Kidney epithelial cell (primary cell): ENCODE measurements around the gene RNU7-1. TPM values are rescaled to one million over a fixed set of nuclear protein-coding genes. Genes with fewer than 3 reads are reported as not detected.
A peak's percentile ranks its signal among the peaks of the same experiment; 100 is the strongest.

Experiments
- DNase-seq: peaks from one replicate; pipeline ENCODE4 v3.0.0-alpha.2; 2010; ENCODE audit warnings: low read depth
- H3K27me3 ChIP-seq: 2 replicates; pipeline ENCODE4 v1.6.0; 2011; ENCODE audit warnings: low read length; ENCODE audit not compliant: control insufficient read depth, insufficient read depth
- H3K36me3 ChIP-seq: 2 replicates; pipeline ENCODE4 v1.5.1; 2011; ENCODE audit warnings: low read length; ENCODE audit not compliant: control insufficient read depth, insufficient read depth
- H3K4me3 ChIP-seq: 2 replicates; pipeline ENCODE4 v1.5.1; 2011; ENCODE audit warnings: low read depth, mild to moderate bottlenecking, control low read depth, low read length
- total RNA-seq: library from RNA; depleted of rRNA; stranded (reverse); fragments of >200 nt; gene quantifications from 2 replicates; pipeline ENCODE4 v1.2.3, GENCODE V29; 2015
- TF ChIP-seq, protein P1 (sequence below): IDR thresholded peaks from 2 replicates; pipeline ENCODE4 v1.5.1; 2011; ENCODE audit warnings: mild to moderate bottlenecking, moderate library complexity, low read length, control low read depth, inconsistent platforms; ENCODE audit not compliant: insufficient read depth, poor library complexity, severe bottlenecking

Gene RNU7-1
- not detected in 2 replicates for total RNA-seq

DNA sequence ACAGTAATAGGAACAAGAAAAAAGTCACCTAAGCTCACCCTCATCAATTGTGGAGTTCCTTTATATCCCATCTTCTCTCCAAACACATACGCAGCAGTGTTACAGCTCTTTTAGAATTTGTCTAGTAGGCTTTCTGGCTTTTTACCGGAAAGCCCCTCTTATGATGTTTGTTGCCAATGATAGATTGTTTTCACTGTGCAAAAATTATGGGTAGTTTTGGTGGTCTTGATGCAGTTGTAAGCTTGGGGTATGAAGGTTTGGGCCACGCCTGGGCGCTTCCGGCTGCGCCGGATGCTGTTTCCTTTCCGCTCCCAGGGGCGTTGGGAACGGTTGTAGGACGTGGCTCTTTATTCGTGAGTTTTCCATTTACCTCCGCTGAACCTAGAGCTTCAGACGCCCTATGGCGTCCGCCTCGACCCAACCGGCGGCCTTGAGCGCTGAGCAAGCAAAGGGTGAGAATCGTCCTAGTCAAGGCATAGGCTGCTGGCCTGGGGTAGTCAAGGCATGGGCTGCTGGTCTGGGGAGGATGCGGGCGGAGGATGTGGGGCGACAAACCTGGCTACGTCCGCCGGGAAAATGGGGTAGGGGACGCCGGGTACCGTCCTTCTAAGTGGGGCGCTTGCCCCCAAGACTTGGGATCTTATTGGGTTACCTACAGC is at the start of gene RNU7-1, which contains the start of gene C12orf57:
Gene RNU7-1 (plus strand): TSS at position 95 of the 659 bp plus-strand sequence.
Gene C12orf57 (plus strand): TSS at position 301 of the 659 bp plus-strand sequence. CDS start 100 bp downstream, at position 401.
- peak; percentile 81 for DNase-seq
- Histone ChIP-seq H3K4me3 (peak within 1 kb of the TSS; percentile 65), H3K27me3 (no peaks in the 10 kb centered on the region), H3K36me3 (peaks cover 3% of the 10 kb centered on the region)
- TF ChIP-seq, protein P1, sequence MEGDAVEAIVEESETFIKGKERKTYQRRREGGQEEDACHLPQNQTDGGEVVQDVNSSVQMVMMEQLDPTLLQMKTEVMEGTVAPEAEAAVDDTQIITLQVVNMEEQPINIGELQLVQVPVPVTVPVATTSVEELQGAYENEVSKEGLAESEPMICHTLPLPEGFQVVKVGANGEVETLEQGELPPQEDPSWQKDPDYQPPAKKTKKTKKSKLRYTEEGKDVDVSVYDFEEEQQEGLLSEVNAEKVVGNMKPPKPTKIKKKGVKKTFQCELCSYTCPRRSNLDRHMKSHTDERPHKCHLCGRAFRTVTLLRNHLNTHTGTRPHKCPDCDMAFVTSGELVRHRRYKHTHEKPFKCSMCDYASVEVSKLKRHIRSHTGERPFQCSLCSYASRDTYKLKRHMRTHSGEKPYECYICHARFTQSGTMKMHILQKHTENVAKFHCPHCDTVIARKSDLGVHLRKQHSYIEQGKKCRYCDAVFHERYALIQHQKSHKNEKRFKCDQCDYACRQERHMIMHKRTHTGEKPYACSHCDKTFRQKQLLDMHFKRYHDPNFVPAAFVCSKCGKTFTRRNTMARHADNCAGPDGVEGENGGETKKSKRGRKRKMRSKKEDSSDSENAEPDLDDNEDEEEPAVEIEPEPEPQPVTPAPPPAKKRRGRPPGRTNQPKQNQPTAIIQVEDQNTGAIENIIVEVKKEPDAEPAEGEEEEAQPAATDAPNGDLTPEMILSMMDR = no peak

GRCh38 chr12:6894321-6894720 is 49.3 kb upstream of the RNU7-1 start:
- no peaks in the 10 kb centered on the region for H3K27me3 ChIP-seq
- H3K36me3 ChIP-seq = no peaks in the 10 kb centered on the region
- H3K4me3 ChIP-seq = no peak overlapping the region
- DNase-seq = no peak
- TF ChIP-seq, protein P1 = no peak

DNA sequence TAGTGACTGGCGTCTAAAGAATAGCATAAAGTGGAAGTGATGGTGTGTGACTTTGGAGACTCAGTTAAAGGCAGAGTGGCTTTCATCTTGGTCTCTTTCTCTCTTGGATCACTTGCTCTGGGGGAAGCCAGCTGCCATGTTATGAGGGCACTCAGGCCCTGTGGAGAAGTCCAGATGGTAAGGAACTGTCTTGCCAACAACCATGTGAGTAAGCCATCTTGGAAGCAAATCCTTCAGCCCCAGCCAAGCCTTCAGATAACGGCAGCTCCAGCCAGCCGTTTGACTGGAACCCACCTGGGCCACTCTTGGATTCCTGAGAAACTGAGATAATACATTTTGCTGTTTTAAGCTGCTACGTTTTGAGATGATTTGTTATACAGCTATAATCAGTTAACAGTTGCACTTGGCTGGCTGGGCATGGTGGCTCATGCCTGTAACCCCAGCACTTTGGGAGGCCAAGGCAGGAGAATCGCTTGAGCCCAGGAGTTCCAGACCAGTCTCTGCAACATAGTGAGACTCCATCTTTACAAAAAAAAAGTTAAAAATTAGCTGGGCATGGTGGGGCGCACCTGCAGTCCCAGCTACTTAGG is 46.7 kb upstream of the RNU7-1 start:
- Histone ChIP-seq H3K27me3 (no peaks in the 10 kb centered on the region), H3K36me3 (no peaks in the 10 kb centered on the region), H3K4me3 (no peak overlapping the region)
- TF ChIP-seq, protein P1 = no peak
- DNase-seq = no peak

DNA sequence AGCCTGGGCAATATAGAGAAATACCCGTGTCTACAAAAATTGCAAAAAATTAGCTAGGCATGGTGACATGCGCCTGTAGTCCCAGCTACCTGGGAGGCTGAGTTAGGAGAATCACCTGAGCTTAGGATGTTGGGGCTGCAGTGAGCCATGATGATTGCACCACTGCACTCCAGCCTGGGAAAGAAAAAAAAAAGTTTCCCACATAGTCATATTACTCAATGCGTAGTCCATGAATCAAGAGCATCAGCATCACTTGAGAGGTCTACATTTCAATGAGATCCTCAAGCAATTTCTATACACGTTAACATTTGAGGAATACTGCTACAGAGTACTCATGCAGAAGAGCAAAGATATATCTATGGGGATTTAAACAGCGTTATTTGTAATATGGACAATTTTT is 44.2 kb upstream of the RNU7-1 start:
- Histone ChIP-seq H3K4me3 (no peak overlapping the region), H3K27me3 (no peaks in the 10 kb centered on the region), H3K36me3 (no peaks in the 10 kb centered on the region)
- TF ChIP-seq, protein P1 = no peak
- no peak for DNase-seq

DNA sequence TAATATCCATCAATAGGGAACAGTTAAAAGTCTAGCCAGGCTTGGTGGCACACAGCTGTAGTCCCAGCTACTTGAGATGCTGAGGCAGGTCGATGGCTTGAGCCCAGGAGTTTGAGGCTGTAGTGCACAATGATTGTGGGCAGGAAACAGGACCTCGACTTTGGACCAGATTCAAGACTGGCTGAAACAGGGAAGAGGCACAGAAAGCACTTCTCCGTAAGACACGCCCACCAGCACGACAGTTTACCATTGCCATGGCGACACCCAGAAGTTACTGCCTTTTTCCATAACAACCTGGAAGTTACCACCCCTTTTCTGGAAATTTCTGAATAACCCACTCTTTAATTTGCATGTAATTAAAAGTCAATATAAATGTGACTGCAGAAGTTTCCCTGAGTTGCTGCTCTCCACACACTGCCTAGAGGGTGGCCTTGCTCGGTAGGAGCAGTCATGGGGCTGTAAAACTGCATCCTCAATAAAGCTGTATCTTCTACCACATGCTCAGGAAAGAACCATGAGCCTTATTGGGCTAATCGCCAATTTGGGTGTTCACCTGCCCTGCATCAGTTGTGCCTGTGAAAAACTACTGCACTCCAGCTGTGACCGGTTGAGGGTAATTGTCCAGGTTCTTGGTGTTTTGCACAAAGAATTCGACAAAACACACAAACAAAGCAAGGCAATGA is 43.6 kb upstream of the RNU7-1 start:
- DNase-seq = no peak
- TF ChIP-seq, protein P1 = no peak
- Histone ChIP-seq H3K4me3 (no peak overlapping the region), H3K27me3 (no peaks in the 10 kb centered on the region), H3K36me3 (no peaks in the 10 kb centered on the region)
